HG03060 (cell line): ENCODE results near the gene KIF17.

ENCODE experiments used
- ATAC-seq: cut with Tn5 transposase; IDR thresholded peaks from one replicate; pipeline ENCODE4 v1.9.1; 2021; ENCODE audit warnings: low read depth, moderate number of reproducible peaks; ENCODE audit not compliant: unreplicated experiment

KIF17 gene

DNA sequence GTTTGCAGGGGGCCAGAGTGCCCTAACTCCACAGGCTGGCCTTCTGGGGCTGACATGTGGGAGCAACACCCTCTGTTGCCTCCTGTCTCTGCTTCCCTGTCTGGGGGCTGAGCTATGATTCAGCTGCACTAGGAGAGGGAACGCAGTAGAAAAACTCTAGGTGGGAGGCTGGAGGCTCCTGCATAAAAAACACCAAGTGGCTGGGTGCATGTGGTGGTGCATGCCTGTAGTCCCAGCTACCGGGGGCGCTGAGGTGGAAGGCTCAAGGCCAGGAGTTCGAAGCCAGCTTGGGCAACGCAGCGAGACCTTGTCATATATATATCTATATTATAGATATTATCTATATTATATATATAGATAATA lies 5.6 kb downstream of the KIF17 start:
- ATAC-seq: no peak

DNA sequence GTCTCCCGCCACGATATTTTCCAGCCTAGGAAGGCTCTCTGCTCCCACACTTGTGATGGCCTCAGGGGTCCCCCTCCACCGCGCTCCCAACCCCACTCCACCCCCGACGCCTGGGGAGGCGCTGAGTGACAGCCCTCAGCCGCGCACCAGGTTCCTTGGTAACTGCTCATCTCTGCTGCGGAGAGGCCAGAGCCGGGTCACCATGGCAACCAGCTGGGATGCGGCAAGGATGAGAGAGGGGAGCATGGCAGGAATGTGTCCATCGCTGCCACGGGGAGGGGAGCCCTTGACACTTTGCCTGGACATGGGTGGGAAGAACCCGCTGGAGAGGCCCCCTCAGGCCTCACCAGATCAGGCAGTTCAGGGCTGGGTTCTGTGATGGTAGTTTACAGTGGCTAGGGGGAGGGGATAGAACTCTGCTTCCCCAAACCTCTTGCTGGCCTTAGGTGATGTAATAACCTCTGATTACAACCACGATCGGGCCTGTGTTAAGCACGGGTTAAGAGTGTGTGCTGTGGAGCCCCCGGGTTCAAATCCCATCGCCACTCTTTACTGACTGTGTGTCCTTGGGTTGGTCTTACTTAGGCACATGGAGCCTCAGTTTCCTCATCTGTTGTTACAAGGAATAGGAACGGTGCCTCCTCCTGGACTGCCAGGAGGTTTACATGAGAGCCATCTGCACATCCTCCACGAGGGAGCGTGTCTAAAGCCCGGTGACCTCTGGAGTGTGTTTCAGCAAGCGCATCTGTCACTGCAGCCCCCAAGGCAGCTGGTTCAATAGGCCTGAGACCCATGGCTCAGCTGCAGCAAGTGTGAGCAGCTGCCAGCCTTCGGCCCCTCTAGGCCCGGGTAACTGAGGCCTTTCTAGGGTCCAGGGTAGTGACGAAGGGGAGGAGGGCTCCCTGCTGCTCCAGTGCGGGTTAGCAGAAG lies 6.3 kb downstream of the KIF17 start:
- ATAC-seq: no peak

DNA sequence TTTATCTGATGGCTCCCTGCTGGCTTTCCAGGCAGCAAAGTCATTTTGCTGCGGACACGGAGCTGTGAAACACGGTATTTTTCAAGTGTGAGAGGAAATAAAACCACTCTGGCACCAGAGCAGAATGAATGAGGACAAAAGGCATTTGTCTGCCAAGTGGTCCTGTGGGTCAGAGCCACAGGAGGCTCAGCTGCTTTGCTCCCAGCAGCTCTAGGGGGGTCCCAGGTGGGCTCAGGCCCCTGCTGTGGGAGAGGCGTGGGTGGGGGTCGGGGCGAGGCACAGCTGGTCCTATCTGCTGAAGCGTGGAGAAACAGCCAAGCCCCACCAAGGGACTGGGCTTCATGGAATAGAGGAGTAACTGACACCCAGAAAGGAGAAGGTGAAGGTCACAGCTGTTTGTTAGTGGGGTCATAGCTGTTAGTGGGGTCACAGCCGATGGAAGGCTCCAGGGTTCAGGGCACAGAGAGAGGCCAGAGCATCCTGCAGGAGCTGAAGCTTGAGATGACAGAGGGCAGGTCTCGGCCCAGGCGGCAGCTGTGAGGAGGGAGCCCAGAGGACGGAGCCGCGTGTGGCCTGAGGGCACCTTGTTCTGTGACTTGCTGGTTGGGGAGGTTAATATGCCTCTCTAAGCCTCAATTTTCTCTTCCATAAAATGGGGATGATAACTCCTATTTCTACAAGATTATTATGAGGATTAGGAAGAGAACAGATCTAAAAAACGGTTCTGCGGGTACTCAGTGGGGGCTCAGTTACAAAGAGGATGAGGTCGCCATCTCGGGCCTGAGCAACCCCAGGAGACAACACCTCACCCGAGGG lies 7.1 kb downstream of the KIF17 start:
- no peak for ATAC-seq

DNA sequence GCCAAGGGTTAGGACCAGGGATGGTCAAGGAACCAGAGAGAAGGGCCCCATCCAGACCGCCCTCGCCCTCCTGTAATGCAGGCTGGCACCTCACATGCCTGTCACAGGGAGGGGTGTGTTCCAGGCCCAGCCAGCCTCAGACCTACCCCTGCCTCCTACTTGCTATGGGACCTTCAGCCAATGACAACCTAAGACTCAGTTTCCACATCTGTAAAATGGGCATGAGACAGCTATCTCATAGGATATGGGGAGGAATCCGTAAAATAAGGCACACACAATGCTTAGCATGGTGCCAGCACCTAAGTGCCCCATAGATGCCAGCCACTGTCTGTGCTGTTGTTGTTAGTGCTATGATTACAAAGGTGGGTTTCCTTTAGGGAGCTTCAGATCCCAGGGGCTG lies 7.9 kb downstream of the KIF17 start:
- no peak for ATAC-seq

DNA sequence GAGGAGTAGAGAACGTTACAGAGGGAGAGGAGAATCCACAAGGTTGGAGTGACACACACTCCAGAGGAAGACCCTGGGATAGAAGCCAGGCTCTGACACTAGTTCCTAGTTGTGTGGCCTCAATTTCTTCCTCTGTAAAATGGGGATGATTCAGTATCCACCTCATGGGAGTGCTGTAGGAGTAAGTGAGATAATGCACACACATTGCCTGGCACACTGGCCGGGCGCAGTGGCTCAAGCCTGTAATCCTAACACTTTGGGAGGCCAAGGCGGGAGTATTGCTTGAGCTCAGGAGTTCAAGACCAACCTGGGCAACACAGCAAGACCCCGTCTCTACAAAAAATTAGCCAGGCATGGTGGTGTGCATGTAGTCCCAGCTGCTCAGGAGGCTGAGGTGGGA lies 8.9 kb downstream of the KIF17 start:
- no peak for ATAC-seq

DNA sequence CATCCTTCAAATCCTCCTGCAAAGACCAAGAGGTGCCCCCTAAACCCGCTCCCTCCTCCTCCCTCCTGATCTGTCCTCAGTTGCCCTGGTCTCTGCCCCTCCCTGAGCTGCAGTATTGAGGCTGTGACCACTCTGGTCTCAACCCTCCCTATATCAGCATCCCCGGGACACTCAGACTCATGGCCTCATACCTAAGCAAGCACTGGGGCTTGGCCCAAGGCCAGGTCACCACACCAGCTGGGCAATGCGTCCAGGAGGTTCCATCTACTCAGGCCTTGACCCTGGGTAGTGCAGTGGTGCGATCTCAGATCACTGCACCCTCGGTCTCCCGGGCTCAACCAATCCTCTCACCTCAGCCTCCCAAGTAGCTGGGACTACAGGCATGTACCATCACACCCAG lies 9.8 kb downstream of the KIF17 start:
- ATAC-seq: no peak

DNA sequence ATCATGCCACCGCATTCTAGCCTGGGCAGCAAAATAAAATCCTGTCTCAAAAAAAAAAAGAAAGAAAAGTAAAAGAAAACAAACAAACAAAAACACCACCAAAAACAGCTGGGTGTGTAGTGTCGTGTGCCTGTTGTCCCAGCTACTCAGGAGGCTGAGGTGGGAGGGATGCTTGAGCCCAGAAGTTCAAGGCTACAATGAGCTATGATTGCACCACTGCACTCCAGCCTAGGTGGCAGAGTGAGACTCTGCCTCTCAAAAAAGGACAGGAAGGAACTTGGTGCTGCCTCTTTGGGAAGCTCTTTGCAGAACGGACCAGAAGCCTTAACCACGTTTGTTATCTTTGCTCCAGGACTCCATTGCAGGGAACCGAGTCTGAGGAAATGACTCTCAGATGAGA lies 11.0 kb downstream of the KIF17 start:
- no peak for ATAC-seq

DNA sequence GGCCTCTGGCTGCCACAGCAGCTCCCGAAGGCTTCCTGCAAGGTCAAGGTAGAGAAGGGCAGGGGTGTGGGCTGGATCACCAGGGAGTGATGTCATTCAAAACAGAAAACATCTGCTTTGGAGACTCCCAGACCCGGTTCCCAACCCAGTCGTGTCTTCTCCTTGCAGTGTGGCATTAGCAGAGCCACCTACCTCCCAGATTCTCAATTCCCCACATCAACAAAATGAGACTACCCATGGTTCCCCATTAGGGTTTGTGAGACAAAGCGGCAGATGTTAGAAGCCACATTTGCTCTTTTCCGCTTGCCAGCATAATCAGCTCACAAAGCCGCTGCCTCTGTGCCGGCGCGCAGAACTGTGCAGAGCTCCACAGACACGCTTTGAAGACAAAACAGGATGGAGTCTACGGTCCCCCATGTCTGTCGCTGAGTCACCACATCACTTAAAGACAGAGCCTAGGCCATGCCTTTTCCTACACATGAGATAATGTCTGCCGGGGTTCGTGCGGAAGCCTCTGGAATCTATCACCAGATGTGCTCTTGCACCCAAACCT lies 12.5 kb downstream of the KIF17 start:
- no peak for ATAC-seq

DNA sequence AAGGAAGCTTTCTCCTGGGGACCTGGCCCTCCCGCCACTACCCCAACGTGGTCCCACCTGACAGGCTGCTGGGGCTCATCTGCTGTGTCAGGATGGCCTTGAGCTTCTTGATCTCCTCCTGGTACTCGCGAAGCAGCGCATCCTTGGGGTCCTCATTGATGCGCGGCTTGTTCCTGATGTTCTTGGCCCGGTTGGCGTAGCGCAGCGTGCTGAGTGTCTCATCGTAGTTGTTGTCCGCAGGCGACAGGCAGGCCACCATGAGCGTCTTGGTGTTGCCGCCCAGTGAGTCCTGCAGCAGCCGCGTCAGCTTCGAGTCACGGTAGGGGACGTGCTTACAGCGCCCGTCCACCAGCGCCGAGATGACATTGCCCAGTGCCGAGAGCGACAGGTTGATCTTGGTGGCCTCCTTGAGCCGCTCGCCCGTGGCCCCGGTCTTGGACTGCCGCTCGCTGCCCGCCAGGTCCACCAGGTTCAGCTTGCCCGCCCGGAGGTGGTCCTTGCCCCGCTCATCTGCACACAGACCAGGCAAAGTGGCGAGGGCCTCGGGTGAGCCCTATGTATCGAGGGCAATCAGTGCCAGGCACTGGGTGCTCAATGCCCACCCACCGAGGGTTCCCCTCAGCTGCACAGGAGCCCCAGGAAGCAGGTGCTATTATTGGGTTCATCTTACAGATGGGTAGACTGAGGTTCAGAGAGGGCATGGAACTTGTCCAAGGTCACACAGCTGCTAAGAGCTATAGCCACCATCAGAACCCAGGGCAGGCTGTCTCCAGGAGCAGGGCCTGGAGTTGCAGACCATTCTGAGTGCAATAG lies 13.2 kb downstream of the KIF17 start:
- no peak for ATAC-seq

DNA sequence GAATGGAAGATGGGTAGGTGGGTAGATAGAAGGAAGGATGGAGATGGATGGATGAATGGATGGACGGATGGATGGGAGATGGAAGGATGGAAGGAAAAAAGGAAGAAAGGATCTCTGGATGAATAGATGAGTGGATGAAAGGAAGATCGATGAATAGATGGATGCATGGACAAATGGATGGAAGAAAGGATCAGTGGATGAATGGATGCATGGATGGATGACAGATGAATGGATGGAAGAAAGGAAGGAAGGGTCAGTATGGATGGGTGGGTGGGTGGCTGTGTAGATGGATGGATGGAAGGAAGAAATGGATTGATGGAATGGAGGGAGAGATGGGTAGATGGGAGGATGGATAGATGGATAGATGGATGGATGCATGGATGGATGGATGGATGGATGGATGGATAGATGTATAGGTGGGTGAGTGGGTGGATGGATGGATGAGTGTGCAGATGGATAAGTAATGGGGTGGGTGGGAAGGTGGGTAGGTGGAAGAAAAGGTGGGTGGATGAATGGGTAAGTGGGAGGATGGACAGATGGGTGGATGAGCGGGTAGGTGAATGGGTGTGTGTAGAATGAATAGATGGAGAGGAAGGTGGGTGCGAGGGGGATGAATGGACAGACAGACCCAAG lies 14.6 kb downstream of the KIF17 start:
- no peak for ATAC-seq

DNA sequence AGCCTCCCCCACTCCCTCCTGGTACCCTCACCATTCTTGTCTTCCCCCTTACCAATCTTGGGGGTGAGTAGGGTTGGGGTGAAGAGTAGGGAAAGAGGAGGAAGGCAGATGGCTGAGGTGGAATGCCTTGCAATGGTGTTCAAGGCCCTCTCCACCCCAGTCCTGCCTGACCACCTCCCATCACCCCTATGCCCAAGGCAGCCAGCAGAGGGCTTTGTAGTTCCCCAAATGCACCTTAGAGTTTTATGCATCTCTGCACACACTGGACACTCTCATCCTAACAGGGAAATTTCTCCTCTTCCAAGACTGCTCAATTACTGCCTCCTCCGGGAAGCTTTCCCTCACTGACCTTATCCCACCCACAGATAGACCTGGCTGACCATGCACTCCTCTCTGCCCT lies 15.4 kb downstream of the KIF17 start:
- no peak for ATAC-seq

DNA sequence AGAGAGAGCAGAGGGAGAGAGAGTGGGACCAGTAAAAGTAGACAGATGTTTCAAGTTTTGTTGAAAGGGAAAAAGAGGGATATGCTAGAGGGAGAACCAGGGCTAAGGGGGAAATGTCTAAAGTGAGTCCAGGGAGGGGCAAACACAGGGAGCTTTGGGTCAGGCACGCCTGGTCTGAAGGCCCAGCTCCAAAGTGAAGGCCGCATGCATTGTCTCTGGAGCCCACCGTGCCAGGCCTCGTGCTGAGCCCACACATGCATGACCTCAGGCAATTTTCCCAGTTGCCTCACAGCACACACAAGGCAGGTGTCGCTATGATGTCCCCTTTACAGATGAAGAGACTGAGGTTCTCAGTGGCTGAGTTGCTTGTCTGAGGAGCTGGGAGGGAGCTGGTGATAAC lies 16.0 kb downstream of the KIF17 start:
- no peak for ATAC-seq

DNA sequence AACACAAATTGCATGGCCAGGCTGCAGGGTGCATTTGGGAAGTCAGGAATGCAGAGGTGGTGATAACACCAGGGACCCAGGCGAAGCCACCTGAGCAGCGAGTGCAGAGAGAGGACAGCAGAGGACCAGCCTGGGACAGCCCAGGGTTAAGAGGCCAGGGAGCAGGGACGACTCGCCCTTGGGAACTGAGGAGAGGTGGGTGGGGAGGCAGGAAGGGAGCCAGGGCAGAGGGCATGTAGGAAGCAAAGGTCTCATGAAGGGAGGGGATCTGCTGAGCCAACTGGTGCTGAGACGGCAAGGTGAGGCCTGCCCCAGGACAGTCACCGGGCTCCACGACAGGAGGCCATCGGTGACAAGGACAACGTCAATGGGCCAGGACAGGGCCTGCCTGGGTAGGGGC lies 16.4 kb downstream of the KIF17 start:
- ATAC-seq: no peak

DNA sequence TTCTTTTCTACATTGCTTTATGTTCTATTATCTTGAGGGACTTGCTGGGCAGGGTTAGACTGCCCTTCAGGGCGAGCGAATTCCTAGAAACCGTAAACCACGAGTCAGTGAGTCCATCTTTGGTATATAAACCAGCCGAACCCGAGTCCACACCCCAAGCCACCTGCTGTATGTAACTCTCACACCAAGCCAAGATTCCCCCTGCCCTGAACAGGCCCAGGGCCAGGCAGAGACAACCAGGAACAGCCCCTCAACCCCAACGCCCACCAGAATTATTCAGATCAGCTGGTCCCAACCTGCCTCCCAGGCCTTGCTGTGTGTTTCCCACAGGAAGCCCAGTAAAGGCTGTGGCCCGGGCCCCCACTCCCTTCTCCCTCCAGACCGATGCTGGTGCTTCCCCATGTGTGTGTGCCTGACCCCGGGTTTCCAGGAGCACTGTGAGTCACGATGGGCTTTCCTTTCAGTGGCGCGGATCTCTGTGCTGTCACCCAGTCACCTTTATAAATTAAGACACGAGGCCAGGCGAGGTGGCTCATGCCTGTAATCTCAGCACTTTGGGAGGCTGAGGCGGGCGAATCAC lies 17.1 kb downstream of the KIF17 start:
- ATAC-seq: no peak

DNA sequence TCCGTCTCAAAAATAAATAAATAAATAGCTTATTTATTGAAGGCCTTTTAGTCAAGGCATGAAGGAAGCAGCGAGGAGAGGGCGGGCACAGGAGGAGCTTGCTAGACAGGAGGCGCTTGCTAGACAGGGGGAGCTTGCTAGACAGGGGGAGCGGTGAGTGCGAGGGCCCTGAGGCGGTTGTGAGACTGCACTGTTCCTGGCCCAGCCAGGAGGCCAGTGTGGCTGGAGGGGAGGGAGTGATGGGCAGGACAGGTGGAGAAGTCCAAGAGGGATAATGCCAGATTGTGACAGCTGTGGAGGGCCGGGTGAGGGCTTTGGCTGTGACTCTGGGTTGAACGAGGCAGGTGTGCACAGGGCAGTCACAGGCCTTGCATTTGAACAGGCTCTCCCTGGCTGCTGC lies 18.2 kb downstream of the KIF17 start:
- no peak for ATAC-seq

DNA sequence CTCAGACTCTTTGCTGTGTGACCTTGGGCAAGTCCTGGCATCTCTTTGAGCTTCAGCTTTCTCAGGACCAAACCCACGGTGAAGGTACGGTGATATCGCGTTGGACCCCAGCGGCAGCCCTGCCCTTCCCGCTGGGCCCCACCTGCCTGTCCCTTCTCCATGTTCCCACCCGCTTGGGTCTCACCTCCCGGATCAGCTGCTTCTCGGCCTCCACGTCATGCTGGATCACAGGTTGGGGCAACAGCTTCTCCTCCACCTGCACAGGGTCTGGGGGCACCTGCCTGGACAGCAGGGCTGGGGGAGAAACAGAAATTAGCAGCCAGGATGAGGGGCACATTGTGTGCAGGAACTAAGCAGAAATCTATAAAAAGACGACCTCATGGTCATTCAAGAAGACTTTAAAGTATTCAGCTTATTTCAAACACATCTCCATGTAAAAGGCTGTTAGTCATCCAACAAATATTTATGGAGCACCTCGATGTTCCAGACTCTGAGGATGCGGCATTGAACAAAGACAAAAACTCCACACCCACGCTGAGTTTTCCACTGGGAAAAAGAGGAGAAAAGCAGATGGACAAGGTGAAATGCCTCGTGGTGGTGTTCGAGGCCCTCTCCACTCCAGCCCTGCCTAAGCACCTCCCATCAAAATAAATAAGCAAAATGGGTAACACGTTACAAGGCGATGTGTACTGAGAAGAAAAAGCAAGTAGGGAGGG lies 19.5 kb downstream of the KIF17 start:
- no peak for ATAC-seq

DNA sequence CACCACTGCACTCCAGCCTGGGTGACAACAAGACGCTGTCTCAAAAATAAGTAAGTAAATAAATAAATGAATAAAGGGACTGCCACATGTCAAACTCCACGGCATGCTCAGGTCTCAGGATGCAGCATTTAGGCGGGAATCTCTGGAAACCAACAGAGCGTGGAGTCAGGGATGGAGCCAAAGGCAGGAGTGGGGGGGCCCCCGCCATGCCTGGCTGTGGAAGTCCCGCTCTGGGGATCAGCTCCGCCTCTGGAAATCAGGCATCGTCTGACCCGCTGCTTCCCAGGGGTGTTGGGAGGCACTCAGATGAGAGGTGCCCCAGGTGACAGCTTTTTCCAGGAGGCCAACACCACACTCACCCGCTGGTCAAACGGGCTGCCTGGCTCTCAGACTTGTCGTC lies 20.2 kb downstream of the KIF17 start:
- no peak for ATAC-seq

DNA sequence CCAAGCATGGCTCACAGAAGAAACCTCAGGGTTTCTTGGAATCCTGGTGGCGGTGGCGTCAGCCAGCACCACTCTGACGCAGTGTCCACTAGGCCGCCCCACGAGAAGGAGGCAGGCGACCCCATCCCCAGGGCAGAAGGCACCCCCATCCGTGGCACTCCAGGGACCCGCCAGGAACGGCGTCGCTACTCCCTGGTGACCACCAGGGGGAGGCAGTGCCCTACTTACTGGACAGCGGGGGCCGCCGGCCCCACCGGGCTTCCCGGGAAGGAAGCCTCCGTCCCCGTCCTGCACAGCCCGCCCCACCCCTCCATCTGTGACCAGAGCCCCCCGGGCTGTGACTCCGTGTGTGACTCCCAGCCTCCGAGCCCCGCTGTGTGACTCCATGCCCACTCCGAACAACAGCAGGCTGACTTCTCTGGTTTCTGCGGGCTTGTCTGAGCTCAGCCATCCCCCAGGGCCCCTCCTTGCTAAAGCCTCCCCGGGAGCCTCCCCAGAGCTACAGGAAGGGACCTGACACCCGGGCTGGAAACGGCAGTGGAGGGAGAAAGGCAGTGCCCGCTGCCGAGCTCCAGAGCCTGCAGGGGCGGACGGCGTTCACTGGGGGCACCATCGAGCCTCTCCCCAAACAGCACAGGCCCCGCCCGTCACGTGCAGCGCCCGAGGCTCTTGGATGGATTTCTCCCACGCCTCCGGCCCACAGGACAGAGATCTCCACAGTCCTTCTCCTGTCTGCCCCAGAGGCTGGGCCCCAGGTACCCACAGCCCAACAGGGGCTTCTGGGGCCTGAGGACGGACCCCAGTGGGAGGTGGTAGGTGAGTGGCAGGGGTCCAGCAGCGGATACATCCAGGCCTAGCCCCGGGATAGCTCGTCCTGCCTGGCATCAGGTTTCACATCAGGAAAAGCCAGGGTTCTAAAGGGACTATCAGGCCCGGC lies 21.1 kb downstream of the KIF17 start:
- ATAC-seq: no peak
